SHP77 treated with DMSO at 0.1 percent for 48 hours (cell line): ENCODE measurements around the gene PGAP1.

ENCODE experiments used
- DNase-seq: peaks from one replicate; lab custom pipeline; 2025; lab: John Stamatoyannopoulos, UW

Gene PGAP1, protein sequence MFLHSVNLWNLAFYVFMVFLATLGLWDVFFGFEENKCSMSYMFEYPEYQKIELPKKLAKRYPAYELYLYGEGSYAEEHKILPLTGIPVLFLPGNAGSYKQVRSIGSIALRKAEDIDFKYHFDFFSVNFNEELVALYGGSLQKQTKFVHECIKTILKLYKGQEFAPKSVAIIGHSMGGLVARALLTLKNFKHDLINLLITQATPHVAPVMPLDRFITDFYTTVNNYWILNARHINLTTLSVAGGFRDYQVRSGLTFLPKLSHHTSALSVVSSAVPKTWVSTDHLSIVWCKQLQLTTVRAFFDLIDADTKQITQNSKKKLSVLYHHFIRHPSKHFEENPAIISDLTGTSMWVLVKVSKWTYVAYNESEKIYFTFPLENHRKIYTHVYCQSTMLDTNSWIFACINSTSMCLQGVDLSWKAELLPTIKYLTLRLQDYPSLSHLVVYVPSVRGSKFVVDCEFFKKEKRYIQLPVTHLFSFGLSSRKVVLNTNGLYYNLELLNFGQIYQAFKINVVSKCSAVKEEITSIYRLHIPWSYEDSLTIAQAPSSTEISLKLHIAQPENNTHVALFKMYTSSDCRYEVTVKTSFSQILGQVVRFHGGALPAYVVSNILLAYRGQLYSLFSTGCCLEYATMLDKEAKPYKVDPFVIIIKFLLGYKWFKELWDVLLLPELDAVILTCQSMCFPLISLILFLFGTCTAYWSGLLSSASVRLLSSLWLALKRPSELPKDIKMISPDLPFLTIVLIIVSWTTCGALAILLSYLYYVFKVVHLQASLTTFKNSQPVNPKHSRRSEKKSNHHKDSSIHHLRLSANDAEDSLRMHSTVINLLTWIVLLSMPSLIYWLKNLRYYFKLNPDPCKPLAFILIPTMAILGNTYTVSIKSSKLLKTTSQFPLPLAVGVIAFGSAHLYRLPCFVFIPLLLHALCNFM

DNA sequence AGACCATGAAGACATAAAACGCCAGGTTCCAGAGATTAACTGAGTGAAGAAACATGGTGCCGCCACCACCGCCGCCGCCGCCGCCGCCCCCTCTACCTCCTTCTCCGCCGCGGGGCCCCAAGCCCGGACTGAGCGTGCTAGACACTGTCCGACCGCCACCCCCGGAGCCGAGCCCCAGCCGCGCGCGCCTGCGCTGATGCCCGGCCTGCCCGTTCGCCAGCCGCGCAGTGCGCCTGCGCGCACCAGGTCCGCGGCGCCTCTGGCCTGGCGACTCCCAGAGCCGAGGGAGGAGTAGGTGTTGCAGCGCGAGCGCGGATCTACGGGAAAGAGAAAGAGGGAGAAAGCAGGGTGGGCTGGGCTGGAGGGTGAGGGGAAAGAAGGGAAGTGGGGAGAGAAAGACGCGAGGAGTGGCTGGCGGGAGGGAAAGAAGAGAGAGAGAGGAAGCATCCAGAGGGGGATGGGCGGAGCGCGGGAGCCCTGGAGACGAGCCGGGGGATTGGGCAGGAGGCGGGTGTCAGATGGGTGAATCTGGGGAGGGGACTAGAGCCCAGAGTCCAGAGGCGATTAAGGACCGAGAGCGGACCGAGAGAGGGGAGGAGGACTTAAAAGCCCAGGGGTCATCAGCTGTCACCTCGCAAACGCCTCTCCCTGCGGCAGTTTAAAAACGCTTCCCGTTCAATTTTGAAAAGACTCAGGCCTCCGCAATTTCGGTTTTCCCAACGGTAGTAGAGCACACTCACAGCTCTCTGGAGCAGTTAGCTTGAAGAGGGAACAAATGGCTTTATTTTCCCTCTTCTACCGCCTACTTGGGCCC, at the start of gene PGAP1:
TSS of gene PGAP1 (minus strand) at position 146 of the 814 bp plus-strand sequence. CDS start at position 55, 91 bp downstream.
- DNase-seq: peak; percentile 97

DNA sequence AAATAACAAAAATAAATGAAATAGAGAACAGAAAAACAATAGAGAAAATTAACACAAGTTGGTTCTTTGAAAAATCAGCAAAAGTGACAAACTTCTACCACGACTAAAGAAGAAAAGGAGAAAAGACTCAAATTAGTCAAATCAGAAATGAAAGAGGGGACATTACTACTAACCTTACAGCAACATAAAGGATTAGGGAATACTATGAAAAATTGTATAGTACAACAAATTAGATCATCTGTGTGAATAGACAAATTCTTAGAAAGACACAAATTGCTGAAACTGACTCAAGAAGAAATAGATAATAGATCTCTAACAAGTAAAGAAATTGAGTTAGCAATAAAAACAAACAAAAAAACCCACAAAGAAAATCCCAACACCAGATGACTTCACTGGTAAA, 48.5 kb upstream of the PGAP1 start:
- no peak for DNase-seq

DNA sequence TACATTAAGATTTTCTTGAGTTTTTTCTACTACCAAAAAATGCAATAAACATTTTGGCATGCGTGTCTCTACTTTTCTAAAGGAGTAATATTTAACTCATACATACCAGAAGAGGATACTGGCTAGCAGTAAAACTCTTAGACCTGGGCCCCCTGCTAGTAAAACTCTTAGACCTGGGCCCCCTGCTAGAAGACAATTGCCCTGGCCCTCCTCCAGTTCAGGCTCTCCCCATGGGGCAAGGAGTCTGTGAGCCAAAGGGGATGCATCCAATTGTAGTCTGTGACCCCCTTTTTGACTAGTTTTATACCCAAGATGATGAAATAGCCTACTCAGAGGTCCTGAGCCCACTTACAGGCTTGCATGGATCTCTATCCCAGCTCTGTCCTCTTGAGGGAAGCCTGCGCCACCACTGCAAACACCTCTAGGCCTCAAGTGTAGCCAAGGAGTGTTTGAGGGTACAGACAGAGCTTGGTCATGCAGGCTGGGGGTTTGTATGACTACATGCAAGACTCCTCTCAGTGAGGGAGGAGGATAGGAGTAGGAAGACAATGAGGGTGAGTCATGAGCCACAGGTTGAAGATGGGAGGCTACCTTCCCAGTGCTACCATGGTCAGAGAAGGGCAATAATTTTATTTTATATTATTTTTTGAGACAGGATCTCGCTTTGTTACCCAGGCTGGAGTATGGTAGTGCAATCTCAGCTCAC, 45.2 kb upstream of the PGAP1 start:
- no peak for DNase-seq

DNA sequence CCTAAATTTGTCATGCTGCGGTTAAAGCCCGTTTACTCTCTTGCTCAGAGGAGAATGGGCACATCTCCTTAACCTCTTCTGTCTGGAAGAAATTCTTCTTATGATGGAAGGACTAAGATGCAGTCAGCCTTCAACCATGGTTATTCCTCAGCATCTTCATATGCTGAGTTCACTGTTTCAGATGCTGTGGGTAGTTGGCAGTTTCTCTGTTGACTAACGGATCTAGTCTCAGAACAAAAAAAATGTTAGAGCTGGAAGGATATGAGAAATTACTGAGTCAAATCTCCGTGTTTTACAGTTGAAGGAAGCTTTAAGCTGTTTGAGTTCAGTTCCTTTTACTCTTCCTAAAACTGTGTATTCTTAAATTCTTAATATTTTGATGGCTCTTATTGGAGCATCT, 43.6 kb upstream of the PGAP1 start:
- DNase-seq: no peak

DNA sequence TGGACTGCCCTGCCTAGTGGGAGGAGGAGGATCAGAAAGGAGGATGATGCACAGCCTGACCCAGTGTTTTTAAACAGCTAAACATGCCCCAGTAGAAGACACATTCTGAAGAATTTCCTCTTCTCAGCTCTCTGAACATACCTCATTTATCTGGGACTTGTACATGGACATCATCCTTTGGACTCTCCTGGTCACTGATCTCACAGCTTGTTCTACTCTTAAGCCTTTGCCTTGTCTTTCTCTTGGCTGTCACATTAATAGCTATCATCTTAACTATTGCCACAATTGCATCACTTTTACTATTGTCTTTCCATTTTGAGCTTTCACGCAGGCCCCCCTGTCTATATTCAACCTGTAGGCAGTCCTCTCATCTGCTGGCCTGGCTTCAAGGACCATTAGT, 42.0 kb upstream of the PGAP1 start:
- DNase-seq: no peak

DNA sequence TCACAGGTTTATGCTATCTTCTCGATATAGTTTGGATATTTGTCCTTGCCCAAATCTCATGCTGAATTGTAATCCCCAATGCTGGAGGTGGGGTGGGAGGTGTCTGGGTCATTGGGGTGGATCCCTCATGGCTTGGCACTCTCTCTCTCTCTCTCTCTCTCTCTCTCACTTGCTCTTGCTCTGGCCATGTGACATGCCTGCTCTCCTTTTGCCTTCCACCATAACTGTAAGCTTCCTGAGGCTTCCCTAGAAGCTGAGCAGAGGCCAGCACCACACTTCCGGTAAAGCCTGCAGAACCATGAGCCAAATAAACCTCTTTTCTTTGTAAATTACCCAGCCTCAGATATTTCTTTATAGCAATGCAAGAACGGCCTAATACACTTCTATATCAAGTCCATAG, 41.3 kb upstream of the PGAP1 start:
- DNase-seq: no peak

DNA sequence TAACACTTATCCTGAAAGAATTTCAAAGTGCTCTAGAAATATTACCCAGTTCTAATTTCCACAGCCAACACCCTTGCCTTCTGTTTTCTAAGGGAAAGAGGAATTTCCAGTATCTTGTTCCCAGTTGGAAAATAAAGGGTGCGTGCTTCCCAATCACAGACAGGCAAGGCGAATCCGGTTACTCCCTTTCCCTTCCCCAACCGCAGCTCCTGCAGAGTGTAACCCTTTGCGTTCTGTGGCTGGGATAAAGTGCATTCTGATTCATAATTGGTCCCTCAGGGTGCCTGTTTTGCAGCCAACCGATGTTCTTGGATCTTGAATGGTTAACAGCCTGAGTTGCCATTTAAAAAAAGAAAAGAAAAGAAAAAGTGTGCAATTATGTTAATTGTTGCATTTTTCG, 40.6 kb upstream of the PGAP1 start:
- DNase-seq: no peak

DNA sequence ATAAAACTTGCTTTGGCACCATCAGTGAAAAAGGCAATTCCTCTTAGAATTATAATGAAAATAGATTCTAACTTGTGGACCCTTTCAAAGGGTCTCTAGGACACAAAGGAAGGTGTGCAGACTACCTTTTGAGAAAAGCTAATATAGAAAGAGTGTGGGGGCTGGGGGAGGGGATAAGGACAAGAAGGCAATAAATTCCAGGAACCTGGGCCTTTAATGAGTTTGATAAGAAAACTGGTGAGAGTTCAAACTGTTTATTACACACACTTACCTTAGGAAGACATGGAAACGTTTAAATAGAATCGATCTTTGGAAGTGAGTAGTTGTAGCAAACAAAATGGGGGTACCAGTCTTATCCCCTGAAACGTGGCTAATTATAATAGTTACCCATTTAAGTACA, 39.6 kb upstream of the PGAP1 start:
- no peak for DNase-seq

DNA sequence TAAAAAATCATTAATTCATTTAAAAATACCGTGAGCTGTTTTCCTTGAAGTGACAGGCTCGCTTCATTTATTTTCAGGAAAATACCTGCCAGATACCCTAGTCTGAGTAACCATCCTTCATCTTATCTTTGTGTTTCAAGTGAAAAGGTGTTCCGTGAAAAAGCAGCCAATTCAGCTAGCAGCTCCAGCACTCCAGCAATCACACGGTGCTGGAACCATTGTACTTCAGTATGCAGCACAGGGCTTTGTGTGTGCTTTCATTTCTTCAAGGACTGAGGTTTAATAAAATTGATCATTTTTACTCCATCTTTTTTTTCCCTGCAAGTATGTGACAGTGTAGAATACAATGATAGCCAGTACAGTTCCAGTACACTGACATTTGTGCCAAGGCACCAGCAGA, 39.1 kb upstream of the PGAP1 start:
- DNase-seq: no peak

DNA sequence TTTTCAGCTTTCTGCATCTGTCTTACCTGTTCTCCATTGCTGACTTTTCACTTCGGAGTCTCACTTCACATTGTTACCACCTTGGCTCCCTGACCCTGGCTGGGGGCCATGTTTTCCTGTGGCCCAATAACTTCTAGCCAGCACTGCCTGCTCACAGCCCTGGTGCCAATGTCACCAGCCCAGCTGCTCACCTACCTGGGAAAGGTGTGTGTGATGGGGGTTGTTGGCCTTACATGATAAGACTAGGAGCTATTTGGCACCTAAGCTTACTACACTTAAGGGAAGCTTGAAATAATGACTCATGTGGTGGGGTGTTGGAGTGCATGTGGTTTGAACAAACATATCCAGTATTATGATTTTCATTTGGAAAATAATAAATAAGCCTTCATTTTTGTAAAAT, 37.5 kb upstream of the PGAP1 start:
- no peak for DNase-seq

DNA sequence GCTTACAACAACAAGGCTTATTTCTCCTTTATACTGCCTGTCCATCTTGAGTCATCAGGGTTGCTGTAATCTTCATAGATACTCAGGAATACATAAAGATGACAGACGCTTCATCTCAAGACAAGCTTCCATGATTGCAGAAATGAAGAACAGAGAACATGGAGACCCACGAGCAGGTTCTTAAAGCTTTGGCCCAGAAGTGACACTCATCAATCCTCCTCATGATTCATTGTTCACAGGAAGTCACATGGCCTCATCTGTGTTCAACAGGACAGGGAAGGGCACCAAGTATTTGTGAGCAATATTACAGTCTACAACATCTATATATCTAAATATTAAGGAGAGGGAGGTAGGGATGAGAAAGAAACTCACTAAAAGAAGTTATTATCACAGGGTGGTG, 36.5 kb upstream of the PGAP1 start:
- DNase-seq: no peak

DNA sequence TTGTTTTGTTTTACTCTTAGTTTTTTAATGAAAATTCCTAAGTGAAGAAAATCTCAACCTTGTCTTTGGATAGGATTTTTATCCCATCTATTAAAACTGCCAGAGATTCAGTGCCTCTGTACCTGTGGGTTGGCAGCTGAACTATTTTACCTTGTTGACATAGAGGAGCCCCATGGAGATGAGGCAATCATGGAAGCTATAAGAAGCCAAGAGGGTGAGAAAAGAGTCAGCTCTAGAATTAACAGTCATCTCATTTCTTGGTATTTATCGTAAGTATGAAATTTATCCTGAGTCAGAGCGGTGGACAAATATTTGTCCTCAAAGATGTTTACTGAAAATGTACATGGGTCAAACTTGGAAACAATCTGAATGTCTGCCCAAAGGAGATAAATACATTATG, 35.8 kb upstream of the PGAP1 start:
- DNase-seq: no peak

DNA sequence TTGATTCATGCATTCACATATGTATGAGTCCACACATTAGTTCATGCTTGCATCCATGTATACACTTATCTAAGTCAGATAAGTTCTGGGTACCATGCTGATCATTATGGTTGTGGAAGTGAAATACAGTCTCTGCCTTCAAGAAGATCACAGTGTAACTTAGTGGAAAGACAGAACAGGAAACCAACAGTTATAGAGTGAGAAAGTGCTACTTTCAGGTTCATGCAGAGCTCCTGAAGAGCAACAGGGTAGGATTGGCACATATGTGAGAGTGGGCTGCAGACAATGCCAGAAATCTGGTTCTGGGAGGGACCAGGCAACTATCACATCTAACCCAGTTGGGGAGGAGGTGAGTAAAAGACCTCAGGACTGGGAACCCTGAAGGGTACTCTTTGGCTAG, 35.4 kb upstream of the PGAP1 start:
- no peak for DNase-seq

DNA sequence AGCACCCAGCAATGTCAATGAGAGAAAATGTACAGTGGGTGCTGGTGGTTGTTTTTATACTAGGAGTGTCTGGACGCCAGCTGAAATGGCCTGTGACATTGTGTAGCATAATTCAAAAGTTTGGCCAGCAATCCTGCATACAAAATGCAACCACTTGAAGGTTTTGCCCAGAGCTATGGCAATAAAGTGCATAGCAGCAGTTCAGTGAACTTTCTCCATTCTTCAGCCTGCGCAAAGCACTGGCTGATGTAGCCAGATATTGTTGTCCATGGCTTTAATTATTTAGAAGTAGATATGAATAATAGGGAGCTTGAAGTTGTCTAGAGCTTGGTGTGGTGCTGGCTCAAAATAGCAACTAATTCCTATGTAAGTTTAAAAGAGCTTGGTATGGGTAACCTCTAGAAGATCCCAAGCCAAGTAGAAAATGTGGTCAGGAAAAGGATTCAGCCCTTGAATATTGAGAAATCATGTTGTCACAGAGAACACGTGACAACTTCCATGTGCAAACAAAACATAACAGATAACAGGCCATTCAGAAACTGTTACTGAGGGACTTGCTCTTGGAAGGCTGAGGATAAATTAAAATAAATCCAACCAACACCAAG, 33.3 kb upstream of the PGAP1 start:
- no peak for DNase-seq

DNA sequence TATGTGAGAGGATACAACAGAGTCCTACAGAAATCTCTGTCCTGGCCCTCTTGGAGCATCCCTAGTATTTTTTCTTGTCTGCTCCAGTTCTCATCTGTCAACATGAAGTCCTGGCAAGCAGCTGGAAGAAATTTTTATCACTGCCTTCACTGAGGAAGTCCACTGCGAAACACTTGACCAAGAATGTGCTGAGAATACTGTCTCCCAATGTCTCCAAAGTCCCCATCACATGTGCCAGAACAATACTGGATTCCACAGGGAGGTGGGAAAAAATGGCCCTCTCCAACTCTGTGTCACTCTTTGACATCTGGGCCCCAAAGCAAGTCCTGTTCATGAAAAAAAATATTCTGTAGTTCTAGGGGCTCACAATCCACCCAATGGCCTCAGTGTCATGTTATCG, 32.8 kb upstream of the PGAP1 start:
- no peak for DNase-seq

DNA sequence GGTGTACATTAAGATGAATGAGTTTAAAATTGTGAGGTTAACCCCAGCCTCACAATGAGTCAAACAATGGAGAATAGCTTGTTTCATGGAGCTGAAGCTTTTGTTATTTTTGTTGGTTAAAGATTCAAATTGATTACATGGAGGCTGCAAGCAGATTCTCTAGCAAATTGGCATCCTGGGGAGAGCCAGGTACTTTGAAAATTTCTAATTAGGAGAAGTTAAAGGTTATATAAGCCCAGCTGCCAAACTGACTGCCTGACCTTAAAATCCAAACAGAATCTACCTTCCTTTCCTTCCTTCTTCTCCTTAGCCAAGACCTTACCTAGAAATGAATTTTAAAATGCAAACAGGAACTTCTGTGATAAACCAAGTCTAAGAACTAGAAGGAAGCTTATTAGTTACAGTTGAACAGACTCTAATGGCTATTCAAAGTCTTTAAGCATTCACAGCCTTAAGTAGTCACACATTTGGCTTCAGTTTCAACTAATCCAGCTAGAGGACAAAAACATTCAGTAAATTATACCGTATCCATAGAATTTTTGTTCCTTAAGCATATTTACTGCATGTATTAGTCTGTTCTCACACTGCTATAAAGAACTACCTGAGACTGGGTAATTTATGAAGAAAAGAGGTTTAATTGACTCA, 31.5 kb upstream of the PGAP1 start:
- DNase-seq: no peak

DNA sequence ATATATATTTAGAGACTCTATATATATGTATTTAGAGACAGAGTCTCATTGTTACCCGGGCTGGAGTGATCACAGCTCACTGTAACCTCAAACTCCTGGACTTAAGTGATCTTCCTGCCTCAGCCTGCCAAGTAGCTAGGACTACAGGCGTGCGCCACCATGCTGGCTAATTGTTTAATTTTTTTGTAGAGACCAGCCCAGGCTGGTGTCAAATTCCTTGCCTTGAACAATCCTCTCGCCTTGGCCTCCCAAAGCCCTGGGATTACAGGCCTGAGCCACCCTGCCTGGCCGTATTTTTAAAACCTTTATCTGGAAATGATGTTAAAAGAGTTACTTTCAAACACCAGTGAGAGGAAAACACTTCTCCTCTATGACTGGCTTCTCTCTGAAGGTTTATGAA, 30.9 kb upstream of the PGAP1 start:
- no peak for DNase-seq

DNA sequence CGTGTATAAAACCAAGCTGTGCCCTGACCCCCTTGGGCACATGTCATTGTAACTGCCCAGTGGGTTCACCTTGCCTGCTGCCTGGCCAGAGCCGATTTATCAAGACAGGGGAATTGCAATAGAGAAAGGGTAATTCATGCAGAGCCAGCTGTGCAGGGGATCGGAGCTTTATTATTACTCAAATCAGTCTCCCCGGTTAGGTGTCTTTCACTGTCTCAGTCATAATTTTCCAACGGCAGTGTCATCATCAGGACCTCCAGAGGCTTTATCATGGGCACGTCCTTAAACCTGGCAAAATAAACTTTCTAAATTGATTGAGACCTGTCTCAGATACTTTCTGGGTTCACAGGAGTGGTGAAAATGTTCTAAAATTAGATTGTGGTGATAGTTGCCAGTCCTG, 29.6 kb upstream of the PGAP1 start:
- DNase-seq: no peak

DNA sequence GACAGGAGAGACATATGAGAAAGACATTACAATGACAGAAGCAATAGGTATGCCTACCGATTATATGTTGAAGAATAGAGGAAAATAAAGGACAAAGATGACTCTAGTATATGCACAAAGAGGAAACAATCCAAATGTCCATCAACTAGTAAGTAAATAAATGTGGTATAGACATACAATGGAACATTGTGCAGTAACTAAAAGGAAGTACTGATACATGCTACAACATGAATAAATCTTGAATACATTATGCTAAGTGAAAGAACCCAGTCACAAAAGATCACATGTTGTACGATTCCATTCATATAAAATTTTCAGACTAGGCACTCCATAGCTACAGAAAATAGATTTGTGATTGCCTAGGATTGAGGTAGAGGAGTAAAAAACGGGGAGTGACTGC, 28.5 kb upstream of the PGAP1 start:
- DNase-seq: no peak

DNA sequence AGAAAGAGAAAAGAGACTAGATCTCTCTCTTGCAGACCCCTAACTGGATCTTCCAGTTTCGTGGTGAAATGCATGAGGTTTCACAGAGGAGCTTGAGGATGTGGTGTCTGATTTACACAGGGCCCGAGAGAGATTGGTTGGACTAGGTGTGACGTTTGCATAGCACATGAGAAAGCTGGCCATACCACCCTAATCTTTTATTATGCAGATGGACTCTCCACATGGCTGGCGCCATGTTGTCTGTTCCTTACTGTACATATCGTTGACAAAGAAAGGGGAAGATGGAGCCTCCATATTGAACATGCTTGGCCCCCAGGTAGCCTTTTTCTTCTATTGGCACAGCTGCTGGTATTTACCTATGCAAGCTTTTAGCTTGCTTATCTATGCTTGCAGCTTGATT, 27.5 kb upstream of the PGAP1 start:
- no peak for DNase-seq

DNA sequence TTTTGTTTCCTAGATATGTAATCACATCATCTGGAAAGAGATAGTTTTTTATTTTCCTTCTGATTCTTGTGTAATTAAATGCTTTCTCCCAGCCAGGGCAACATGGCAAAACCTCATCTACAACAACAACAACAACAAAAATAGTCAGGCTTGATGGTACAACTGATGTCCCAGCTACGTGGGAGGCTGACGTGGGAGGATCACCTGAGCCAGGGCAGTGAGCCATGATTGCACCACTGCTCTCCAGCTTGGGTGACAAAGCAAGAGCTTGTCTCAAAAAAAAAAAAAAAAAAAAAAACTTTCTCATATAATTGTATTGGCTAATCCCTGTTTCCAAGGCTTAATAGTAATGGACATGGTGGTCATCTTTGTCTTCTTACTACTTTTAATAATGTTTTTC, 26.4 kb upstream of the PGAP1 start:
- no peak for DNase-seq
